ENCODE data around the gene NR1H3. TPM values are rescaled to one million over a fixed set of nuclear protein-coding genes. Genes with fewer than 3 reads are reported as not detected.
"Not testable (repeated sequence)": the region's sequence is repeated elsewhere in the genome, so short reads cannot be mapped to it uniquely, and the experiment has no call there.

NR1H3 gene
- total and polyA plus RNA-seq, 10 of the 15 experiments (the other 5 are each of a cell fraction or from before 2014, with no cell fraction given) = 2.6 to 8.9 (median 4.5) TPM

- TF ChIP-seq CTCF (IDR thresholded peaks at IDR 0.05 in 2 of 3, conservative IDR thresholded peaks at IDR 0.05 in 1 of 3; ENCODE audit: control insufficient read depth in 2 of 3, extremely low read depth in 1 of 3, insufficient read depth in 1 of 3, low read depth in 3 of 3, low read length in 3 of 3) = peak in 2 of 3 experiments; percentile 22 to 43; a peak in 3 of 6 replicates
- TF ChIP-seq FOXM1 (IDR thresholded peaks at IDR 0.05; ENCODE audit: low read depth, low read length) = no peak
- no peak for TF ChIP-seq IKZF1 (conservative IDR thresholded peaks at IDR 0.05)
- TF ChIP-seq CEBPB (IDR thresholded peaks at IDR 0.05; ENCODE audit: borderline replicate concordance in 1 of 2, low read depth in 2 of 2, low read length in 2 of 2) = no peak
- TF ChIP-seq USF1 (IDR thresholded peaks at IDR 0.05; ENCODE audit: borderline replicate concordance, extremely low read length, insufficient read depth, low read depth, low read length) = no peak
- TF ChIP-seq ELK1 (IDR thresholded peaks at IDR 0.05; ENCODE audit: low read depth, low read length) = no peak
- TF ChIP-seq JUND (IDR thresholded peaks at IDR 0.05; ENCODE audit: low read depth, low read length) = no peak
- no peak for TF ChIP-seq CHD1 (IDR thresholded peaks at IDR 0.05; ENCODE audit: low read depth, low read length)
Measured at GRCh38 chr11:47257517-47258316, at the start of gene NR1H3 (continued).

- ATAC-seq; in situ Hi-C loops (cut with MboI); DNase-seq (ENCODE audit: low read depth, low spot score); FAIRE-seq; H4K20me1 ChIP-seq (ENCODE audit: control insufficient read depth, insufficient read depth); SMC1A ChIA-PET (ENCODE audit: uncharacterized antibody, unreplicated experiment); intact Hi-C loops (cut with micrococcal nuclease; ENCODE audit: unreplicated experiment); H3K36me3 ChIP-seq (ENCODE audit: control insufficient read depth in 2 of 2, insufficient read depth in 2 of 2, low read length in 1 of 2); BruUV-seq (replicated peaks); H2AFZ ChIP-seq (ENCODE audit: control insufficient read depth, low read depth, low read length); H3K9me3 ChIP-seq (replicated peaks; ENCODE audit: control insufficient read depth, insufficient read depth, low read length); POLR2A ChIA-PET; H3K4me2 ChIP-seq (ENCODE audit: control insufficient read depth, insufficient read depth); H3K27ac ChIP-seq (ENCODE audit: control insufficient read depth, insufficient read depth); H3K4me1 ChIP-seq (ENCODE audit: control insufficient read depth, insufficient read depth, low read length); H3K27me3 ChIP-seq (replicated peaks in 1 of 2; ENCODE audit: control insufficient read depth in 2 of 2, insufficient read depth in 2 of 2, low read length in 1 of 2); H3K4me3 ChIP-seq; H3K9ac ChIP-seq (ENCODE audit: control insufficient read depth, insufficient read depth, low read length); H3K79me2 ChIP-seq (ENCODE audit: control insufficient read depth, insufficient read depth, low read length): not testable (repeated sequence)
- 92% methylated on average over 12 of the region's 13 CpGs for WGBS (ENCODE audit: insufficient coverage, insufficient replicate concordance, low lambda C conversion rate, missing lambda C conversion rate)
- ChIA-PET RAD21 (ENCODE audit: unreplicated experiment) (interaction anchor here (1.0 kb wide), 1 partner anchor 819 kb away, joined by 3 read pairs; no protein-coding TSS in a partner anchor), CTCF (interaction anchor here (1.3 kb wide), 1 partner anchor 51 kb away, joined by 4 read pairs; no protein-coding TSS in a partner anchor)
Measured at GRCh38 chr11:47208008-47208552, 49.7 kb upstream of the NR1H3 start.

Measured in GM12878 (cell line).